GM12864 (cell line): Measurements from ENCODE around the gene SPDYC.

ENCODE experiments used
- DNase-seq: peaks from one replicate; pipeline ENCODE4 v3.0.0-alpha.2; 2011; ENCODE audit warnings: low read depth
- H3K4me3 ChIP-seq: 2 replicates; pipeline ENCODE4 v1.5.1; 2011; ENCODE audit warnings: mild to moderate bottlenecking, low read depth, low read length, control low read depth
- CTCF ChIP-seq: IDR thresholded peaks from 2 replicates; pipeline ENCODE4 v1.5.1; 2011; ENCODE audit warnings: low read depth, mild to moderate bottlenecking, moderate library complexity, low read length, control low read depth, inconsistent platforms; ENCODE audit errors: missing control alignments

SPDYC gene

GRCh38 chr11:65126624-65127274 lies 43.3 kb upstream of the SPDYC start:
- no peak for TF ChIP-seq CTCF
- H3K4me3 ChIP-seq: no peak overlapping the region

GRCh38 chr11:65127473-65128181 lies 42.4 kb upstream of the SPDYC start:
- no peak for DNase-seq
- no peak for TF ChIP-seq CTCF
- no peak overlapping the region for H3K4me3 ChIP-seq

More at GRCh38 chr11:65126624-65127274, 43.3 kb upstream of the SPDYC start:
- no peak for DNase-seq

DNA sequence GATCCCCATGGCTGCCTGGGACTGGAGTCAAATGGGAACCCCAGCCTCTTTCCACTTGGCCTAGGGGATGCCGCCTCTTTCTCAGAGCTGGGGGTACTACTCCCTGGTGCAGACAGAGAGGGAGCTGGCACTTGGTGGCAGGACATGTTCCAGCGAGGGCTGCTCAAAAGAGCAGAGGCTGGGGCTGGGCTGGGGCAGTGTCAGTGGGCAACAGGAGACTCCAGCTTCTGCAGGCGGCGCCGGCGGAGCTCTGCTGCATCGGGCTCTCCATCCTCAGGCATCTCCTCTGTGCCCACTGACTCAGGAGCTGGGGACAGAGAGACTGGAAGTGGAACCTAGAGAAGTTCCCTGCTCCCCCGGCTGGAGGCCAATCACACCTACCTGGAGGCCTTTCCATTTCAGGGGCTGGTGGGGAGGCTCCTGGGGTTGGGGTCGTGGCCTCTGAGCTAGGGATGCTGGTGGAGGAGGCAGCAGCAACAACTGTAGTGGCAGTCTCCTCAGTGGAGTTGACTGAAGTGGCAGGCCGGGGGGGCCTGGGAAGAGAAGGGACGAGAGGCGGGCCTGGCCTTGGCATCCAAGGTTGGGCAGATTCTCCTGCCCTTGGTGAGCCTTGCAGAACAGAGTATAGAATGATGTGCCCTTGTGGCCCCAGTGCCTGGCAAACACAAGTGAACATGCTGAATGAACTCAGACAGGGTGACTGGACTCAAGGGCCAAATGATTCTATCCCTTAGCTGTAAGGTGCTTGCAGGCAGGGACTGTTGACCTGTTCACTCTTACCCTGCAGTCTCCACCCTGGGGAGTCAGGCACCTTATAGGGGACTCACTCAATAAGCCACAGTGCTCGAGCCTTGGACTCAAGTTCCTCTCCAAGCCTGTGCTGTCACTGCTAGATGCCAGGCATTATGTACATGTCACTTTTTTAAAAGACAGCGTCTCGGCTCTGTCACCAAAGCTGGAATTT lies 41.6 kb upstream of the SPDYC start:
- no peak for DNase-seq
- H3K4me3 ChIP-seq: no peak overlapping the region
- TF ChIP-seq CTCF: no peak

GRCh38 chr11:65129649-65130441 lies 40.2 kb upstream of the SPDYC start:
- DNase-seq: no peak
- no peak for TF ChIP-seq CTCF
- no peak overlapping the region for H3K4me3 ChIP-seq

GRCh38 chr11:65130631-65131416 lies 39.2 kb upstream of the SPDYC start:
- no peak for TF ChIP-seq CTCF
- no peak overlapping the region for H3K4me3 ChIP-seq
- no peak for DNase-seq

DNA sequence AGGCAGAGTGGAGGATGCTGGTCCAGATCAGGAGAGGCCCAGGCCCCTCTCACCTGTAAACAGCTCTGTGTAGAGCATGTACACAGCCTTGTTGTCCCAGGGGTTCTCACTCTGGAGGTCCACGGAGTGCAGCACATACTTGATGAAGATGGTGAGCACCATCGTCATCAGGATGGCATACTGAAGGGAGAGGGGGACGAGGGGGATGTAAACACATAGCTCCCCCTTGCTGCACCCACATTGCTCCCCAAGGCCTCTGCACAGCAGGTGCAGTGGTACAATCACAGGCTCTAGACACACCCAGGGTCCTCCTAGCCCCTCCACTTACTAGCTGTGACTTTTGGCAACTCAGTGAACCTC lies 38.6 kb upstream of the SPDYC start:
- TF ChIP-seq CTCF: no peak
- DNase-seq: no peak
- peak overlapping the region; percentile 86; the same call in 1 of the 2 replicates for H3K4me3 ChIP-seq
